Choroid plexus epithelial cell (primary cell): Measurements from ENCODE around the gene ZNF681.
"Not testable (repeated sequence)": the region's sequence is repeated elsewhere in the genome, so short reads cannot be mapped to it uniquely, and the experiment has no call there.

ENCODE experiments used
- DNase-seq: peaks from one replicate; pipeline ENCODE4 v3.0.0-alpha.2; 2010; ENCODE audit warnings: low read depth
- H3K4me3 ChIP-seq: 2 replicates; pipeline ENCODE4 v1.5.1; 2011; ENCODE audit warnings: low read depth, mild to moderate bottlenecking, control low read depth, low read length, moderate library complexity
- TF ChIP-seq, protein P1 (sequence below): conservative IDR thresholded peaks from 2 replicates; pipeline ENCODE4 v1.5.1; 2011; ENCODE audit warnings: low read depth, mild to moderate bottlenecking, control low read depth, inconsistent platforms, low read length, moderate library complexity

The ZNF681 gene

DNA sequence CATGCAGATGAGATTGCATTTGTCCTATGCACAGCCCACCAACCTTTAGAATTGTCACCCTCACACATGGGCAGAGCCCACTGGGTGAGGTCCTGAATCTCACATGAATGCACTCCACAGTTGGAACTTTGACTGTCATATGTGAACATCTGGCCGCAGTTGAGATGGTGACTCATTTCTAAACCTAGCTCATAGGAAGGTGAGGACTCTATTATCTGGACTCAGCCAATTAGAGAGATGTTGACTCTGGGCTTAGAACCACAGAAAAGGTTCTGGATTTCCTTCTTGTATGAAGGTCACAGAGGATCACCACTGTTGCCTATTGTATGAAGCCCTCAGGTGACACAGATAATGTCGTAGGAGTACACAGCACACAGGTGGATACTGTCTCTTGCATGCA, 25.6 kb upstream of the ZNF681 start:
- no peak overlapping the region for H3K4me3 ChIP-seq
- TF ChIP-seq, protein P1, sequence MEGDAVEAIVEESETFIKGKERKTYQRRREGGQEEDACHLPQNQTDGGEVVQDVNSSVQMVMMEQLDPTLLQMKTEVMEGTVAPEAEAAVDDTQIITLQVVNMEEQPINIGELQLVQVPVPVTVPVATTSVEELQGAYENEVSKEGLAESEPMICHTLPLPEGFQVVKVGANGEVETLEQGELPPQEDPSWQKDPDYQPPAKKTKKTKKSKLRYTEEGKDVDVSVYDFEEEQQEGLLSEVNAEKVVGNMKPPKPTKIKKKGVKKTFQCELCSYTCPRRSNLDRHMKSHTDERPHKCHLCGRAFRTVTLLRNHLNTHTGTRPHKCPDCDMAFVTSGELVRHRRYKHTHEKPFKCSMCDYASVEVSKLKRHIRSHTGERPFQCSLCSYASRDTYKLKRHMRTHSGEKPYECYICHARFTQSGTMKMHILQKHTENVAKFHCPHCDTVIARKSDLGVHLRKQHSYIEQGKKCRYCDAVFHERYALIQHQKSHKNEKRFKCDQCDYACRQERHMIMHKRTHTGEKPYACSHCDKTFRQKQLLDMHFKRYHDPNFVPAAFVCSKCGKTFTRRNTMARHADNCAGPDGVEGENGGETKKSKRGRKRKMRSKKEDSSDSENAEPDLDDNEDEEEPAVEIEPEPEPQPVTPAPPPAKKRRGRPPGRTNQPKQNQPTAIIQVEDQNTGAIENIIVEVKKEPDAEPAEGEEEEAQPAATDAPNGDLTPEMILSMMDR, result no peak
- no peak for DNase-seq

DNA sequence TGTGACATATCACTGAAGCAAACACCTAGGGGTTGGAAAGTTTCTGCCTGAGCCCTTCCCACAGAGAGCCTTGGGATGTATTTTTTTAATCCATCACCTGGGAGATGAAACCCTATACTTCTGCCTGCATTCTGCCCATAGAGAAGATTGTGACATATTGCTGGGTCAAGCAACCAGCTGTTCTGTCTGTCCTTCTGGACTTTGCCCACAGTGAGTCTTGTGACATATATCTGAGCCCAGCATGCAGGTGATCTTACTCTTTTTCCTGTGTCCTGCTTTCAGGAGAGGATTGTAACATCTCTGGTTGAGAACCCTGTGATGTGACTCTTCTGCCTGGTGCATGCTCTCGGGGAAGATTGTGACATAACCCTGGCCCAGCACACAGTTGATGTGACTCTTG, 24.9 kb upstream of the ZNF681 start:
- TF ChIP-seq, protein P1, result no peak
- no peak for DNase-seq
- no peak overlapping the region for H3K4me3 ChIP-seq

DNA sequence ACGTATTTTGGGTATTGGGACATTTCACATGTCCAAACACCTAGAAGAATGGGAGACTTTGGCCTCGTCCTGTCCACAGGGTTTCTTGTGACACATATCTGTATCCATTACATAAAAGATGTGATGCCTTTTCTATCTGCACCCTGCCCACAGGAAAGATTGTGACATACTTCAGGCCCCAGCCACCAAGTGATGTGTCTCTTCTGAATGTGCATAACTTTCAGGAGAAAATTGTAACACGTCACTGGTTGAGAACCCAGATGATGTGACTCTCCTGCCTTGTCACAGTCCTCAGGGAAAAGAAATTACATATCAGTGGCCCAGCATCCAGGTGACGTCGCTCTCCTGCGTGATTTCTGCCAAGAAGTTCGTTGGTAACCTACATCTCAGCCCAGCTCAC, 21.0 kb upstream of the ZNF681 start:
- TF ChIP-seq, protein P1, result no peak
- no peak for DNase-seq
- no peak overlapping the region for H3K4me3 ChIP-seq

DNA sequence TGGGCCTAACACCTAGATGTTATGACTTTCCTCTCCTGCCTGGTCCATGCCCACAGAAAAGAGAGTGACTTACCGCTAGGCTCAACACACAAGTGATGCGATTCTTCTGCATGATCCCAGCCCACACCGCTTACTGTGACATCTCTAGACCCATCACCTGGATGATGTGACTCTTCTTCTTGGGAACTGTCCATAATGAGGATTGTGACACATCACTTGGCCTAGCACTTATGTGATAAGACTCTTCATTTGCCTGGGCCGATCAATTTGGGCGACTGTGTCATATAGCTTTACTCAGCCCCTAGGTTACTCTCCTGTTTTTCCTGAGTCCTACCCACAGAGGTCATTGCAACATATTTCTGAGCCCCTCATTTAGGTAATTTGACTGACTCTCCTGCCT, 19.9 kb upstream of the ZNF681 start:
- DNase-seq, result no peak
- H3K4me3 ChIP-seq, result no peak overlapping the region
- TF ChIP-seq, protein P1, result no peak

DNA sequence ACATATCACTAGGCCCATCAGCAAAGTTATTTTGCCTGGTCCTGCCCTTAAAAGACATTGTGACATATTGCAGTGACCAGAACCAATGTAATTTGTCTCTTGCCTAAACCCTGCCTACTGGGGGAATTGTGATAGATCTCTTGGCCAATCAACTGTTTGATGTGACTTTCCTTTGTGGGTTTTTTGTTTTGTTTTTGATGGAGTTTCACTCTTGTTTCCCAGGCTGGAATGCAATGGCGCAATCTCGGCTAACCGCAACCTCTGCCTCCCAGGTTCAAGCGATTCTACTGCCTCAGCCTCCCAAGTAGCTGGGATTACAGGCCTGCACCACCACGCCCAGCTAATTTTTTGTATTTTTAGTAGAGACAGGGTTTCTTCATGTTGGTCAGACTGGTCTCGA, 19.3 kb upstream of the ZNF681 start:
- not testable (repeated sequence) for DNase-seq, H3K4me3 ChIP-seq

DNA sequence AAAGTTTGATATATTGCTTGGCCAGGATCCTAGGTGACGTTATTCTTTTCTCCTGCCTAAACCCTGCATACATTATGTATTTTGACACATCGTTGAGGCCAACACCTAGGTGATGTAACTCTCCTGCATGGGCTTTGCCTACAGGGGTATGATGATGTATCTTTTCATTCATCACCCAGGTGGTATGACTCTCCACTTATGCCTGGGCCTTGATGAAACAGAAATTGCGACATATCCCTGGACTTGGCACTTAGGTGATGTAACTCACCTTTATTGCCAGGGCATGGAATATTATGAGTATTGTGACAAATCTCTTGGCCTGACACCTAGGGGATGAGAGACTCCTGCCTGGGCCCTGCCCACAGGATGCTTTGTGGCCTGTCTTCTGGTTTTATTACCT, 18.5 kb upstream of the ZNF681 start:
- TF ChIP-seq, protein P1, result no peak
- no peak for DNase-seq
- no peak overlapping the region for H3K4me3 ChIP-seq

DNA sequence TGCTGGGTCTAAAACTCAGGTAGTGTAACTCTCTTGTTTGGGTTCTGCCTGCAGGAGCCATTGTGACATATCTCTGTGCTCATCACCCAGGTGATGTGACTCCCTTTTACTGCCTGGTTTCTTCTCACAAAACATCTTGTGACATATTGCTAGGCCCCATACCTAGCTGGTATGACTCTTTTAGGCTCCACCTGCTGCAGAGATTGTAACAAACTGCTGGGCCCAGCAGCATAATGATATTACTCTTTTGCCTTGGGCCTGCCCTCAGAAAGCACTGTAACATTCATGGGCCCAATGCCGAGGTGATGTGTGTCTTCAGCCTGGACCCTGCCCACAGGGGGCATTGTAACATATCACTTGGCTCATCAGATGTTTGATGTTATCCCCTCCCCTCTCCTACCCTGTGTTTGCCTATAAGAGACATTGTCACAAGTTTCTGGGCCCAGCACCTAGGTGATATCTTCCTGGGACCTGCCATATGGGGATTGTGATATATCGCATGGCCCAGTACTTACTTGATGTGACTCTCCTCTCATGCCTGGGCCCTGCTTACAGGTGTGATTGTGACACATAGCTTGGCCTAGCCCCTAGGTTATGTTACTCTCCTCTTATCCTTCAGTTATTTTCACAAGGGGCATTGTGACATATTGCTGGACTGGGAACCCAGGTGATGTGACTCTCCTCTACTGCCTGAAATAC, 18.0 kb upstream of the ZNF681 start:
- no peak overlapping the region for H3K4me3 ChIP-seq
- no peak for DNase-seq
- TF ChIP-seq, protein P1, result no peak
